ENCODE data around the gene WNT5B. TPM values are rescaled to one million over a fixed set of nuclear protein-coding genes. Genes with fewer than 3 reads are reported as not detected.

Gene WNT5B
- total and polyA plus RNA-seq, 2 of the 8 experiments (the other 6 are each of a cell fraction or from before 2014, with no cell fraction given): 0.91 to 1.2 TPM

GRCh38 chr12:1584326-1584725 is 44.7 kb upstream of the WNT5B start (continued):
- TF ChIP-seq NANOG (IDR thresholded peaks at IDR 0.05; ENCODE audit: insufficient read depth, low read depth, low read length, poor library complexity, severe bottlenecking) (no peak), NRF1 (IDR thresholded peaks at IDR 0.05; ENCODE audit: low read depth, low read length) (no peak), HDAC6 (IDR thresholded peaks at IDR 0.05; ENCODE audit: low read depth, low read length) (no peak), SUZ12 (IDR thresholded peaks at IDR 0.05; ENCODE audit: low read length) (no peak), POU5F1 (IDR thresholded peaks at IDR 0.05; ENCODE audit: low read depth, low read length) (no peak)

Measured in H1 (cell line).